WTC11 (cell line): ENCODE data around the gene SLC34A1. TPM values are rescaled to one million over a fixed set of nuclear protein-coding genes. Genes with fewer than 3 reads are reported as not detected.

Experiments
- ATAC-seq: fragments of 200-7000 bp; cut with Tn5 transposase; 2 replicates; pipeline ENCODE4 v1.10.0; 2021; ENCODE audit warnings: mild to moderate bottlenecking, moderate library complexity
- CTCF ChIA-PET: fragments of 300-600 bp; sonication (Branson Sonifier 250); formaldehyde crosslinking; loops from one replicate; lab custom pipeline; 2021; ENCODE audit warnings: antibody characterized with exemption; lab: Charles Lee
- POLR2A ChIA-PET: fragments of 350-600 bp; sonication (Branson Sonifier 250); formaldehyde crosslinking; loops from one replicate; lab custom pipeline; 2021; ENCODE audit warnings: antibody characterized with exemption; lab: Charles Lee
- DNase-seq: peaks from one replicate; pipeline ENCODE4 v3.0.0; 2021; ENCODE audit warnings: low spot score
- H3K27ac Mint-ChIP-seq: 2 replicates; pipeline ENCODE4 v1.8.0; 2021; ENCODE audit warnings: mixed read lengths
- H3K27me3 Mint-ChIP-seq: 2 replicates; pipeline ENCODE4 v1.8.0; 2021; ENCODE audit warnings: low read depth, mild to moderate bottlenecking, moderate library complexity, mixed read lengths
- H3K36me3 Mint-ChIP-seq: 2 replicates; pipeline ENCODE4 v1.8.0; 2021; ENCODE audit warnings: mixed read lengths
- H3K4me1 Mint-ChIP-seq: 2 replicates; pipeline ENCODE4 v1.8.0; 2022; ENCODE audit warnings: mixed read lengths
- H3K4me3 Mint-ChIP-seq: 2 replicates; pipeline ENCODE4 v1.8.0; 2021; ENCODE audit warnings: mild to moderate bottlenecking, moderate library complexity, mixed read lengths
- H3K9me3 Mint-ChIP-seq: 2 replicates; pipeline ENCODE4 v1.8.0; 2021; ENCODE audit warnings: mixed read lengths
- ARID4B ChIP-seq: sonication (generic); formaldehyde crosslinking; IDR thresholded peaks from 2 replicates; pipeline ENCODE4 v1.8.0; 2023; ENCODE audit warnings: missing genetic modification reagents, mild to moderate bottlenecking, borderline replicate concordance
- CTCF ChIP-seq: fragments of 200-600 bp; IDR thresholded peaks from 2 replicates; pipeline ENCODE4 v1.8.0; 2022; ENCODE audit warnings: antibody characterized with exemption
- ETV6 ChIP-seq: sonication (generic); formaldehyde crosslinking; IDR thresholded peaks from 2 replicates; pipeline ENCODE4 v1.8.1; 2022; ENCODE audit warnings: mild to moderate bottlenecking, missing genetic modification reagents
- GTF2I ChIP-seq: fragments of 250-450 bp; sonication (Bioruptor Pico); conservative IDR thresholded peaks from 2 replicates; pipeline ENCODE4 v1.4.0; 2021; ENCODE audit warnings: mild to moderate bottlenecking
- MAX ChIP-seq: sonication (generic); formaldehyde crosslinking; IDR thresholded peaks from 2 replicates; pipeline ENCODE4 v1.8.0; 2022; ENCODE audit warnings: mild to moderate bottlenecking, missing genetic modification reagents
- NR2C2 ChIP-seq: sonication (generic); formaldehyde crosslinking; IDR thresholded peaks from 2 replicates; pipeline ENCODE4 v1.8.0; 2022; ENCODE audit warnings: mild to moderate bottlenecking, missing genetic modification reagents
- OVOL2 ChIP-seq: fragments of 250-450 bp; sonication (Bioruptor Pico); IDR thresholded peaks from 2 replicates; pipeline ENCODE4 v1.9.0; 2021; ENCODE audit warnings: mild to moderate bottlenecking, borderline replicate concordance
- SP1 ChIP-seq: sonication (generic); formaldehyde crosslinking; conservative IDR thresholded peaks from 2 replicates; pipeline ENCODE4 v1.8.1; 2022; ENCODE audit warnings: missing genetic modification reagents
- TP53 ChIP-seq: sonication (generic); formaldehyde crosslinking; IDR thresholded peaks from 2 replicates; pipeline ENCODE4 v1.8.1; 2023; ENCODE audit warnings: mild to moderate bottlenecking, missing genetic modification reagents
- USF1 ChIP-seq: sonication (generic); formaldehyde crosslinking; IDR thresholded peaks from 2 replicates; pipeline ENCODE4 v1.8.0; 2022; ENCODE audit warnings: mild to moderate bottlenecking, missing genetic modification reagents
- USF2 ChIP-seq: sonication (generic); formaldehyde crosslinking; IDR thresholded peaks from 2 replicates; pipeline ENCODE4 v1.8.1; 2023; ENCODE audit warnings: mild to moderate bottlenecking, missing genetic modification reagents, moderate library complexity
- ZNF121 ChIP-seq: sonication (generic); formaldehyde crosslinking; IDR thresholded peaks from 2 replicates; pipeline ENCODE4 v1.8.0; 2023; ENCODE audit warnings: missing genetic modification reagents
- ZNF281 ChIP-seq: sonication (generic); formaldehyde crosslinking; IDR thresholded peaks from 2 replicates; pipeline ENCODE4 v1.8.0; 2023; ENCODE audit warnings: mild to moderate bottlenecking, missing genetic modification reagents
- total RNA-seq: library from RNA; stranded (reverse); gene quantifications from 3 replicates; pipeline ENCODE4 v1.2.3, GENCODE V29; 2021

The SLC34A1 gene
- total RNA-seq, 1 experiment from 2014 or later = not detected

GRCh38 chr5:177390363-177391300 lies 6.4 kb downstream of the SLC34A1 start:
- H3K27ac Mint-ChIP-seq = no peak overlapping the region
- ATAC-seq = peak; percentile 88
- no peaks in the 10 kb centered on the region for H3K9me3 Mint-ChIP-seq
- CTCF ChIA-PET = interaction anchor here (0.6 to 9.6 kb wide), 44 partner anchors 8 to 303 kb away, joined by 3 to 216 read pairs (median 6); partner anchors contain the start of genes F12, FGFR4, GRK6 and LMAN2
- peak; percentile 93 for DNase-seq
- H3K36me3 Mint-ChIP-seq = no peaks in the 10 kb centered on the region
- peaks cover 31% of the 10 kb centered on the region for H3K27me3 Mint-ChIP-seq
- no peak overlapping the region for H3K4me3 Mint-ChIP-seq
- TF ChIP-seq SP1 (CRISPR knock-in tag) (peak; percentile 58), NR2C2 (CRISPR knock-in tag) (no peak), ETV6 (peak; percentile 60; the same call in 1 of the 2 replicates), GTF2I (CRISPR knock-in tag) (peak; percentile 36; the same call in 1 of the 2 replicates), USF2 (peak; percentile 81), ZNF121 (CRISPR knock-in tag) (0 out of 2 replicates have a peak, but pooled peaks have one; percentile 23), ZNF281 (no peak), CTCF (peak; percentile 98), TP53 (CRISPR knock-in tag) (no peak), MAX (CRISPR knock-in tag) (peak; percentile 94), OVOL2 (CRISPR knock-in tag) (no peak), ARID4B (CRISPR knock-in tag) (no peak), USF1 (CRISPR knock-in tag) (peak; percentile 86)
- TF ChIP-seq, all 79 proteins: peak for 8
- POLR2A ChIA-PET = interaction anchor here (0.5 to 2.1 kb wide), 7 partner anchors 8 to 69 kb away, joined by 3 to 11 read pairs (median 6); partner anchors contain the start of gene GRK6
- peaks cover 32% of the 10 kb centered on the region for H3K4me1 Mint-ChIP-seq
